HEK293T (cell line): ENCODE results near the gene SLC15A3.

Source experiments
- CTCF ChIA-PET: fragments of 350-600 bp; formaldehyde crosslinking; extraction: SDS; loops from one replicate; lab custom pipeline; 2021; ENCODE audit warnings: antibody characterized with exemption, inconsistent platforms; lab: Yijun Ruan, JAX
- POLR2A ChIA-PET: fragments of 350-600 bp; formaldehyde crosslinking; extraction: SDS; loops from one replicate; lab custom pipeline; 2020; ENCODE audit warnings: antibody characterized with exemption, inconsistent platforms; lab: Yijun Ruan, JAX
- DNase-seq: peaks from one replicate; pipeline ENCODE4 v3.0.0; 2012; ENCODE audit warnings: mixed read lengths; ENCODE audit errors: extremely low spot score
- ARNT ChIP-seq: fragments of 450-650 bp; IDR thresholded peaks from 2 replicates; pipeline ENCODE4 v1.6.1; 2017; ENCODE audit warnings: mild to moderate bottlenecking
- BHLHE40 ChIP-seq: fragments of 450-650 bp; IDR thresholded peaks from 2 replicates; pipeline ENCODE4 v1.6.1; 2016; ENCODE audit warnings: mild to moderate bottlenecking, moderate library complexity, borderline replicate concordance
- CTBP1 ChIP-seq: fragments of 450-650 bp; IDR thresholded peaks from 2 replicates; pipeline ENCODE4 v1.6.1; 2016; ENCODE audit warnings: borderline replicate concordance
- ELF4 ChIP-seq: fragments of 450-650 bp; IDR thresholded peaks from 2 replicates; pipeline ENCODE4 v1.6.1; 2017; ENCODE audit warnings: antibody characterized with exemption
- FOXA1 ChIP-seq: fragments of 450-650 bp; IDR thresholded peaks from 2 replicates; pipeline ENCODE4 v1.6.1; 2016; ENCODE audit warnings: mild to moderate bottlenecking
- FOXK2 ChIP-seq: fragments of 450-650 bp; IDR thresholded peaks from 2 replicates; pipeline ENCODE4 v1.6.1; 2016; ENCODE audit warnings: mild to moderate bottlenecking
- FOXM1 ChIP-seq: fragments of 450-650 bp; IDR thresholded peaks from 2 replicates; pipeline ENCODE4 v1.6.1; 2017; ENCODE audit warnings: mild to moderate bottlenecking, borderline replicate concordance
- HDGF ChIP-seq: fragments of 450-650 bp; IDR thresholded peaks from 2 replicates; pipeline ENCODE4 v1.6.1; 2017; ENCODE audit warnings: antibody characterized with exemption, borderline replicate concordance
- L3MBTL2 ChIP-seq: fragments of 450-650 bp; conservative IDR thresholded peaks from 2 replicates; pipeline ENCODE4 v1.6.1; 2016; ENCODE audit warnings: mild to moderate bottlenecking
- LEF1 ChIP-seq: fragments of 450-650 bp; IDR thresholded peaks from 2 replicates; pipeline ENCODE4 v1.6.1; 2017; ENCODE audit warnings: mild to moderate bottlenecking, borderline replicate concordance
- NFRKB ChIP-seq: fragments of 450-650 bp; IDR thresholded peaks from 2 replicates; pipeline ENCODE4 v1.6.1; 2016; ENCODE audit warnings: mild to moderate bottlenecking, moderate library complexity
- SP1 ChIP-seq: fragments of 450-650 bp; IDR thresholded peaks from 2 replicates; pipeline ENCODE4 v1.6.1; 2017
- SUZ12 ChIP-seq: fragments of 450-650 bp; IDR thresholded peaks from 2 replicates; pipeline ENCODE4 v1.6.1; 2016; ENCODE audit warnings: mild to moderate bottlenecking
- TARDBP ChIP-seq: fragments of 450-650 bp; IDR thresholded peaks from 2 replicates; pipeline ENCODE4 v1.6.1; 2016
- ZNF384 ChIP-seq: fragments of 450-650 bp; IDR thresholded peaks from 2 replicates; pipeline ENCODE4 v1.6.1; 2016
- TF ChIP-seq, protein P1 (sequence below): fragments of 450-650 bp; IDR thresholded peaks from 2 replicates; pipeline ENCODE4 v1.6.1; 2016

SLC15A3 gene

DNA sequence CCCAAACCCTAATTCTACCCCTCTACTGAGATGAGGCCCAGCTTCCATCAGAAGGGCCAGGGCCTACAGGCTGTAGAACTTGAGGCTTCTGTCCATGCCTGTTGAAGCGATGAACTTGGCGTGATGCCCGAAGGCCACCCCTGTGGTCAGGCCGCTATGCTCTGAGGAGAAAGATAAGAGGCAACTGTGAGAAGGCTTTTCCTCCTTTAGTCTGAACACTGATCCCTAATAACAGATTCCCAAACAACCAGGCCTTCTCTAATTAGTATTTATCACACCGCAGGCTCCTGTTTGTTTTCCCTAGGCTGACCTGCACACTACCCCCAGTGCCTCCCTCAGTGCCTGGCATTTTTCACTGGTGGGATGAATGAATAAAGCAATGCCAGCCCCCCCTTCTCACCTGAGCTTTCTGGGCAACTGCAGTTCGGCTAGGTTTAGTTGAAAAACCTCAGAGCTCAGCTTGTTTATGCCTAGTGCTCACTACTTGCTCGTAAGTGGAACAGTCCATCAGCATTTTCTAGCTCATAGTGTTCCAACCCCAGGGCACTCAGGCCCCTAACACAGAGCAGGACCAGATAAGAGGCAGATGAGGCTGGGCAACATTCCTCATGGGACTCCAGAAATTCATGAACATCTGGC is 60.8 kb downstream of the SLC15A3 start:
- DNase-seq = no peak
- TF ChIP-seq CTBP1 = no peak
- CTCF ChIA-PET = interaction anchor here (1.2 to 2.2 kb wide), 2 partner anchors 8 to 12 kb away, joined by 3 to 12 read pairs; no protein-coding TSS in a partner anchor
- POLR2A ChIA-PET = no interaction called here

DNA sequence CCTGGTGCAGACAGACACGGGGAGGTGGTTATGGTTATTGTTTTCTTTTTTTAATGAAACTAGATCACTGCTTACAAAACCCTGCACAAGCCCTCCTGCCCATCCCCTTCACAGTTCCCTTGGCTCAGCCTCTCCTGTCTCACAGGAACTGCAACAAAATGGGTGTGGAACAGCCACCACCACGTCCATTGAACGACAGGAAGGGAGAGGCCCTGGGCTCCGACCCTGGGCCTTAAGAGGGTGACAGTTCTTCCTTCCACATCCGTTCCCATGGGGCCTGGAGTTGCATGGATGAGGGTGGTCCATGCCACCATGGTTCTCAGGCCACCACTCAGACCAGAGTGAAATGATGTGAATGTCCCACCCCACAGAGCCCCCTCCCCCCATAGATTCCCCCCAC is 61.3 kb downstream of the SLC15A3 start:
- ChIA-PET POLR2A (no interaction called here), CTCF (interaction anchor here (1.2 to 2.2 kb wide), 2 partner anchors 9 to 13 kb away, joined by 3 to 12 read pairs; no protein-coding TSS in a partner anchor)
- no peak for DNase-seq
- TF ChIP-seq BHLHE40 (no peak), L3MBTL2 (no peak), ARNT (no peak), SP1 (no peak), HDGF (no peak), SUZ12 (no peak), NFRKB (no peak), FOXA1 (no peak), FOXM1 (no peak), TARDBP (no peak), ZNF384 (no peak), FOXK2 (no peak), CTBP1 (no peak), LEF1 (no peak), ELF4 (no peak)
- TF ChIP-seq, protein P1, sequence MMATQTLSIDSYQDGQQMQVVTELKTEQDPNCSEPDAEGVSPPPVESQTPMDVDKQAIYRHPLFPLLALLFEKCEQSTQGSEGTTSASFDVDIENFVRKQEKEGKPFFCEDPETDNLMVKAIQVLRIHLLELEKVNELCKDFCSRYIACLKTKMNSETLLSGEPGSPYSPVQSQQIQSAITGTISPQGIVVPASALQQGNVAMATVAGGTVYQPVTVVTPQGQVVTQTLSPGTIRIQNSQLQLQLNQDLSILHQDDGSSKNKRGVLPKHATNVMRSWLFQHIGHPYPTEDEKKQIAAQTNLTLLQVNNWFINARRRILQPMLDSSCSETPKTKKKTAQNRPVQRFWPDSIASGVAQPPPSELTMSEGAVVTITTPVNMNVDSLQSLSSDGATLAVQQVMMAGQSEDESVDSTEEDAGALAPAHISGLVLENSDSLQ = no peak

DNA sequence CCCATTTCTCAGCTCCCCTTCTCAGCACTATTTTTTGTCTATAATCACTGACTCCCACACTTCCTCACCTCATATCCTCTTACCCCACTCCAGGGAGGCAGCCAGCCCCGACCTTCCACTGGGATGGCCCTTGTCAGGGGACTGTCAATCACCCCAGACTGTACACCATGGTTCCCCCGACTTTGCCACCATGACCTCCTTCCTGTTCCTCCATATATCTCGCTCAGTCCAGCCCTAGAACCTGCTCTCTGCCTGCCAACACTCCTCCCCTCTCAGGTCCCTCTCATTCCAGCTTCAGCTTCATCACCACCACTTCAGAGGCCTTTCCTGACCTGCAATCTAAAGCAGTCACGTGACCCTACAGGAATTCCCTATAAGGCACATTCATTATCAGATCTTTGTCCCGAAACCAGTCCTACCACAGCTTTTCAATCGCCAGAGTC is 62.1 kb downstream of the SLC15A3 start:
- ChIA-PET POLR2A (no interaction called here), CTCF (interaction anchor here (2.2 kb wide), 1 partner anchor 10 kb away, joined by 12 read pairs; no protein-coding TSS in a partner anchor)
- TF ChIP-seq, protein P1 = peak; percentile 45
- TF ChIP-seq FOXK2 = no peak
- DNase-seq = no peak

DNA sequence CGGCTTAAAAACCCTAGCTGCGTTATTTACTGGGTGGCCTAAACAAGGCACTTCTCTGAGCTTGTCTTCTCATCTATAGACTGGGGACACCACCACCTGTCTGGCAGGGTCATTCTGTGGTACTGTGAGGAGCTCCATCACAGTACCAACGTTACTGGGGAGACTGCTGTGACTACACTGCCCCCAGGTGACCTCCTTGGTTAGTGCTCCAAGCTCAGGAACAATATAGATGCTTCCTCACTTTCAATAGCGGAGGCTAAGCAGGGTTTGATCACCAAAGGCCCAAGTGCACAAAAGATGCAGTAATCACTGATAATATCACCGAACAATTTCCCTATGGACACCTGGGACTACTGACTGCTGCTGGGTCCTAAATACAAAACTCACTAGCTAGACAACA is 64.4 kb downstream of the SLC15A3 start:
- ChIA-PET POLR2A (interaction anchor here (0.8 to 1.9 kb wide), 4 partner anchors 16 to 56 kb away, joined by 4 to 6 read pairs (median 4); partner anchors contain the start of gene TMEM109), CTCF (interaction anchor here (0.8 to 1.7 kb wide), 8 partner anchors 12 to 112 kb away, joined by 3 to 31 read pairs (median 5); no protein-coding TSS in a partner anchor)
- TF ChIP-seq NFRKB (no peak), HDGF (no peak), LEF1 (no peak), BHLHE40 (no peak), SUZ12 (no peak), FOXA1 (no peak), FOXK2 (no peak), SP1 (no peak), L3MBTL2 (no peak), CTBP1 (no peak), FOXM1 (no peak)
- peak; percentile 51 for DNase-seq
